GM10847 (cell line): Measurements from ENCODE around the gene PSPC1.

Source experiments
- POLR2A ChIP-seq: IDR thresholded peaks from 2 replicates; pipeline ENCODE4 v1.6.1; 2011; ENCODE audit not compliant: insufficient read length; ENCODE audit errors: extremely low read depth

The PSPC1 gene

DNA sequence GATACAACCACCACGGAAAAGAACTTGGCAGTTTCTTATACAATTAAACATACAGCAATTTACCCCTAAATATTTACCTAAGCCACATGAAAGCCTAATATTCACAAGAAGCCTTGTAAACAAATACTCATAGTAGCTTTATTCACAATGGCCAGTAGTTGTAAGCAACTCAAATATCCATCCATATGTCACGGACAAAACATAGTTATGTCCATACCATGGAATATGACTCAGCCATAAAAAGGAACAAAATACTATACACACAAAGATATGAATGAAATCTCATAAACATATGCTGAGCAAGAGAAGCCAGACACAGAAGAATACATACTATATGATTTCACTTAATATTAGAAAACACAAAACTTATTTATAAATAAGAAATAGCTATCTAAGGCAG lies 12.9 kb downstream of the PSPC1 start:
- no peak for TF ChIP-seq POLR2A

DNA sequence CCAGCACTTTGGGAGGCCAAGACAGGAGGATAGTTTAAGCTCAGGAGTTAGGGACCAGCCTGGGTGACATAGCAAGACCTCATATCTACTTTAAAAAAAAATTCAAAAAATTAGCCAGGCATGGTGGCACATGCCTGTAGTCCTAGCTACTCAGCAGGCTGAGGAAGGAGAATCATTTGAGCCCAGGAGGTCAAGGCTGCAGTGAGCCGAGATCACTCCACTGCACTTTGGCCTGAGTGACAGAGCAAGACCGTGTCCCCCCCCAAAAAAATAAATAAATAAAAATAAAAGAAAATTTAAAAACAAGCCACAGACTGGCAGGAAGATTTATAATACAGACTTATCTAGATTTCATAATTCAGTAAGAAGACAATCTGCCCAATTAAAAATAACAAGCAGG lies 14.8 kb downstream of the PSPC1 start:
- no peak for TF ChIP-seq POLR2A

DNA sequence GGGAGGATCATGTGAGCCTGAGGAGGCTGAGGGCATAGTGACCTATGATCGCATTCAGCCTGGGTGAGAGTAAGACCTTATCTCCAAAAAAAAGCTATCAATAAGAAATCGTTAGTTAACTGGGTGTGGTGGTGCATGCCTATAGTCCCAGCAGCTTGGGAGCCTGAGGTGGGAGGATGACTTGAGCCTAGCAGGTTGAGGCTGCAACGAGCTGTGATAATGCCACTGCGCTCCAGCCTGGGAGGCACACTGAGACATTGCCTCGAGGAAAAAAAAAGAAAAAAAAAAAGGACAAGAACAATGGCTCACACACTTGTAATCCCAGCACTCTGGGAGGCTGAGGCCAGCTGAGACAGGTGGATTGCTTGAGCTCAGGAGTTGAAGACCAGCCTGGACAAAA lies 16.2 kb downstream of the PSPC1 start:
- TF ChIP-seq POLR2A = no peak

- no peak for TF ChIP-seq POLR2A
These were observed 18.5 kb downstream of the PSPC1 start for GRCh38 chr13:19764237-19764636.

DNA sequence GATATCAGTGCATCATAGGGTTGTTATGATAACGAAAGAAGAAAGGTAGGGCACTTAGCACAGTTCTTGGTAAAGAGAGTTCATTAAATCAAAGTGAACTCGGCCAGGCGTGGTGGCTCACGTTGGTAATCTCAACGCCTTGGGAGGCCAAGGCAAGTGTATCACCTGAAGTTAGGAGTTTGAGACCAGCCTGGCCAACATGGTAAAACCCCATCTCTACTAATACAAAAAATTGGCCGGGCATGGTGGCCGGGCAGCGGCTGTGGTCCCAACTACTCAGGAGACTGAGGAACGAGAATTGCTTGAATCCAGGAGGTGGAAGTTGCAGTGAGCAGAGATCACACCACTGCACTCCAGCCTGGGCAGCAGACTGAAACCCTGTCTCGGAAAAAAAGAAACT lies 19.1 kb downstream of the PSPC1 start:
- no peak for TF ChIP-seq POLR2A

DNA sequence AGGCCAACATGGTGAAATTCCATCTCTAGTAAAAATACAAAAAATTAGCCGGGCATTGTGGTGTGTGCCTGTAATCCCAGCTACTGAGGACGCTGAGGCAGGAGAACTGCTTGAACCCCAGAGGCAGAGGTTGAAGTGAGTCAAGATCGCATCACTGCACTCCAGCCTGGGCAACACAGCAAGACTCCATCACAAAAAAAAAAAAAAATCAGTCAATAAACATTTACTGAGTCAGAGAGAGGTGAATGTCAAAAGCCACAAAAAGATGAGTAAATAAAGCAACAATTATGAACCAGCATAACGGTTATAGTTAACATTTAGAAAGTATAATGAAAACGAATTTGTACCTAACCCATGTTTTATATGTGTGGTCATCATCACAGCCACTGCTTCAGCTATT lies 23.1 kb downstream of the PSPC1 start:
- no peak for TF ChIP-seq POLR2A

GRCh38 chr13:19742643-19743042 lies 40.1 kb downstream of the PSPC1 start:
- TF ChIP-seq POLR2A = no peak

DNA sequence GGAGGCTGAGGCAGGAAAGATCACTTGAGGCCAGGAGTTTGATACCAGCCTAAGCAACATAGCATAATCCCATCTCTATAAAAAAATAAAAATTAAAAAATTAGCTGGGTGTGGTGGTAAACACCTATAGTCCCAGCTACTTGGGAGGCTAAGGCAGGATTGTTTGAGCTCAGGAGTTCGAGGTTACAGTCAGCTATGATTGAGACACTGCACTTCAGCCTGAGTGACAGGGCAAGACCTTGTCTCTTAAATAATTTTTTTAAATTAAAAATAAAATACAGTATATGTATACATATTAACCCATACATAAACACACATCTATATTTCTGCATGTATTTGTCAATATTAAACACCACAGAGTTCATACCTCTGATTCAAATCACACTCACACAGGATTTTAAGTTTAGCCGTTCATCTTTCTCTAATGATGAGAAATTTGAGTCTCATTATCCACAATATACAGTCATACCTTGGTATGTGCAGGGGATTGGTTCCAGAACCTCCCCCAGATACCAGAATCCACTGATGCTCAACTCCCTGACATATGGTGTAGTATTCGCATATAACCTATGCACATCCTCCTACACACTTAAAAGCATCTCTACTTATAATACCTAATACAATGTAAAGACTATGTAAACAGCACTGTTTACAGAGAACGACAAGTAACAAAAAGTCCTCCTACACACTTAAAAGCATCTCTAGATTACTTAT lies 44.7 kb downstream of the PSPC1 start:
- TF ChIP-seq POLR2A = no peak

GRCh38 chr13:19726611-19727010 lies 56.1 kb downstream of the PSPC1 start:
- TF ChIP-seq POLR2A = no peak

- TF ChIP-seq POLR2A = no peak
These were observed 57.4 kb downstream of the PSPC1 start for GRCh38 chr13:19725320-19725719.

GRCh38 chr13:19720039-19720438 lies 62.7 kb downstream of the PSPC1 start:
- TF ChIP-seq POLR2A = no peak

DNA sequence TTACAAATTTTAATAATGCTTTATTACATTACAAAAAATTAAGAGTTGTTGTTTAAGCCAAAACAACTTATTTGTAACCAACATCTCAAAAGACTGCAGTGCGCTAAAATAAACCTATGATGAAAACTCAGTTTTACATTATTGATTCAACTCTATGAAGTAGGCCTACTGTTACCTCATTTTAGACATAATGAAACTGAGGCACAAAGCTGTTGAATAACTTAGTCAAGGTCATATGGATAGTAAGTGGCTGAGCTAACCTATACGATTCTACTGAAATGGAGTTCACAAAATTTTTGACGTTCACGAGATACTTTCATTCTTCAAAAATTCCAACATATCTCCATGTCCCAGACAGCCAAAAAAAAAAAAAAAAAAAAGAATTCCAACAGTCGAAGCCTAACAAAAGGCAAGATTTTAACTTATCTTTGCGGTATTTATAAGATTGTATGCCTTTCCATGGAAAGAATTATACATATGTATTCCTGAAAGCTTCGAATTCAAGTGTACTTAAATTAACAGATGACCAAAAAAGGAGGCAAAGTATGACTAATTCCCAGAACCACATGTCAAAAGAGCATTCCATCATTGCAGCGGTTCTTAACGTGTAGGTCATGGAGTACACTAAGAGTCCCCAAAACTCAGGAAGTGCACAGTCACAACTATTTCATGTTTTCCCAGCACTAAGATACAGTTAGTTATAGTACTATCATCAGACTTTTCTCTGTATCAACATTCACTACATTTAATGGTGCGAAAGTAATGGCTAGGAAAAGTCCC lies 69.4 kb downstream of the PSPC1 start:
- no peak for TF ChIP-seq POLR2A

DNA sequence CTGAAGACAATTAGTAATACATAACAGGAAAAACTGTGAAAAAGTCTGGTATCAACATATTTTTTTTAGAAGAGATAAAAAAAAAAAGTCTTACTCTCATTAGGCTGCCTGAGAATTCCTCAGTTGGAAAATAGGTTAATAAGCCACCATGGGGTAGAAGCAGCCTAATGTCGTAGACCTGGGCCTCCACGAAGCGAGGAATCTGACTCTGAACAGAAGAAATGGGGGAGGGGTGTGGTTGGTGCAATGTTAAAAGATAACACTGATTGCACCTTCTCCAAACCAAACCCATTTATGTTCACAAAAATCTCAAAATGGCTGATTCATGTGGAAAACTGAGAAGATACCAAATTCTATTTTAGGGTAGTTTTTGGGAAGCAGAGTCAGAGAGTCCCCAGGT lies 86.9 kb downstream of the PSPC1 start:
- TF ChIP-seq POLR2A = no peak

DNA sequence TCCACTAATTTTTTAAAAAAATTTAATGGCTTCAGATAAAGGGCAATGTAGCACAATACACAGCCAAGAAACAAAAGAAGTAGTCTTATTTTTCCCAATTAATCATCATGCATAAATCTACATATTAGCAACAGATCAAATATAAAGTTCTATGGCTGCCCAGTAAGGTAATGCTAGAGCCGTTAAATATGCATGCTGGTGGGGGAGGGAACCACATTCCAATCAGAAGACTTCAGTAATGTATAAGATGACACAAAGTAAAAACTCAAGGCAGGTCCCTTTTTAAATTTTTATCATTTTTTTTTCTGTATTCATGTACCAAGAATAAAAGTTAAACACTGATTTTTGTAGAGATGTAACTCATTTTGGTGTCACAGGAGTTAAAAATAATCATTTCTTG lies 87.3 kb downstream of the PSPC1 start:
- TF ChIP-seq POLR2A = no peak

GRCh38 chr13:19685437-19685836 lies 97.3 kb downstream of the PSPC1 start:
- no peak for TF ChIP-seq POLR2A

GRCh38 chr13:19685034-19685433 lies 97.7 kb downstream of the PSPC1 start:
- TF ChIP-seq POLR2A = no peak

DNA sequence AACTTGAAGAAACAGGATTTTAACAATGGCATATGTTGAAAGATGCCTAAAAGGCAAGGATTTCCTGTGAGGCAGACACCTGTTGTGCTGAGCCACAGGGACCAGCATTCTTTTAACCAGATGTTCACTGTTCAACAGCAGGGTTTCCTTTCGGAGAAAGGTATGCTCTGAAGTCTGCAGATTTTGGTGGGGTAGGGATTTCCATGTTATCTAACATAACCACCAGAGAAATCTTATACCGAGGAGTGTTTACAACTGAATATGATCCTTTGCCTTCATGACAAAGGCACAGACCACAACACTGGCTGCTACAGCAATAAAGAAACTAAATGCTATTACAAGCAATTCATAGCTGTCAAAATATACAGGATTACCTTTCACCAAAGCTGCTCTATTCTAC lies 101.2 kb downstream of the PSPC1 start:
- no peak for TF ChIP-seq POLR2A
